K562 treated with DMSO at 1 percent for 48 hours (cell line): ENCODE results near the gene C10orf95. TPM values are rescaled to one million over a fixed set of nuclear protein-coding genes. Genes with fewer than 3 reads are reported as not detected.

Experiments used
- total RNA-seq: library from RNA; unstranded; fragments of 300-600 nt; gene quantifications from 2 replicates; pipeline ENCODE4 v1.2.3, GENCODE V29; 2022; ENCODE audit warnings: low replicate concordance; ENCODE audit errors: extremely low read depth

C10orf95 gene, protein sequence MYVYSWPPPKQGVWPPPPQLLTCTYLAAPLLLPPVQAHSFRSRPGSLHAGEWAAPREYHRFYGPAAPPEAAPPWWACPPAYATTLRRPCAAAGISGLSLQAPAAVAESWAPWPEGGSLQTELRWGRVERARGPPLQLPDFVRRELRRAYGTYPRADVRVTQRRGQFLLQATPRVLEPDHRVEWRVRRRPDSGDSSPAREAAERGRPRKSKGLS
- not detected in 2 replicates for total RNA-seq

DNA sequence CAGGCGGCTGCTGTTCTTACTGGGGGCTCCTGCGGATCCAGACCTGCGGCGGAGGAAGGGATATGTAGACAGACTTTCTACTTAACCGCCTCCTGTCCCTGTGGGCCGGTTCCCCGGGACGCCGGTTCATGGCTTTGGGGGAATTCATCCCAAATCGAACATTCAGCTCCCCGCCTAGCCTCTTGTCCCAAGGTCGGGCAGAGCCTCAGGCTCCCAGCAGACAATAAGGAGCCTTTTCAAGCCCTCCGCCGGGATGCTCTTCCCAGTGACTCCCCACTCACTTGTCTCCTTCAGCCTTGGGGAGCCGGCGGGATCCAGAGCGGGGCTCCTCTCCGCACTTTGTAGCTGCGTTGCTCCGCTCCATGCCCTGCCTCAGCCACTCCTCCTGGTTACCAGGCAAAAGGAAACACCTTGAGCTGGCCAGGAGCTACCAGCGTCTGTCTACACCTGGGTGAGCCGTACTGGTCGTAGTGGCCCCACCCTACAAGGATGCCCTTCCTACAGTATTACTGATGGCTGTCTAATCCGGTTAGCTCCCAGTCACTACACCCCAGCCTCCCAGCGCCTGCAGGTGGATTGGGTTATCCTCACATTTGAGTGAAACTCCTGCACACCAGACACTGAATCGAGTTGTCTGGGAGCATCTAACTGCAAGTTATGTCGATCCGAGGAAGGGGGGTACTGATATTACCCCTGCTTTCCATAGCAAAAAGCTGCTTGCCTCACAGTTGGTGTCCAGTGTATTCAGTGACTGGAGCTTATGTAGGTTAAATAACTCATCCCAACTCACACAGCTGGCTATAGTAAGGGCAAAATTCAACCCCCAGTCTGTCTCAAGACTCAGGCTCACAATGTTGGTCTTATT, at the start of gene C10orf95:
Gene C10orf95, minus strand, starts transcription at position 439 of the 865 bp plus-strand sequence. CDS start 450 bp downstream, outside the sequence.

DNA sequence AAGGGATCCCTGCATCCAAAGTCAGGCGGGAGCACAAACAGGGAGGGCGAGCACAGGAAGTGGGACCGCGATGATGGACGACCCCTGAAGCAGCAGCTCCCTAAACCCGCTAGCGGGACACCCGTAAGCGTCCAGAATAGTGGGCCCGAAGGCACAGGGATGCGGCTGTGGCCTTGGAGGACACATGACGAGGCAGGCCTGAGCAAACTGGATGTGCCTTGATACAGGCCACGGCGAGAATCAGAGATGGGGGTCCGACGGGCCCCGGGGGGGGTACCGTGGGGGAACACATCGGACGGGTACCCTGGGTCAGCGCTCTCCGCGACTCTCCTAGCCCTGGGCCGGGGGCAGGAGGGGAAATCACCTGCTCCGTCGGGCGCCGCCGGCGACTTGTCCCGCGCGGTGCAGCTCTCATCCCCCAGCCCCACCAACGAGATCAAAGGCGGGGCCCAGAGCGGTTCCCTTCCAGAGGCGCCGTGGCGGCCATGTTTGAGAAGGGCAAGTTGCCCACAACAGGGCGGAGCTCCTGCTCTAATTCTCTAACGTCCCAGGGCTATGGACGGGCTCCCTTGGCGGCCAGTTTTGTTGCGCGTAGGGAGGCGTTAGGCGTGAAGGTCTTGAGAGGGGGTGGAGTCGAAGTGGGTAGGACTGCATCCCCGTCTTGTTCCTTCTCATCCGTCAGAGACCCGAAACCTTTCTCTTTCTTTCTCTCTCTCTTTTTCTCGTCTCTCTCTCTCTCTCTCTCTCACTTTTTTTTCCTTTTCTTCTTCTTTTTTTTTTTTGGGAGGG, 19.0 kb downstream of the C10orf95 start, which contains the start of gene CUEDC2:
Gene CUEDC2, minus strand, starts transcription at position 413 of the 789 bp plus-strand sequence. CDS start 7,386 bp downstream, outside the sequence.

DNA sequence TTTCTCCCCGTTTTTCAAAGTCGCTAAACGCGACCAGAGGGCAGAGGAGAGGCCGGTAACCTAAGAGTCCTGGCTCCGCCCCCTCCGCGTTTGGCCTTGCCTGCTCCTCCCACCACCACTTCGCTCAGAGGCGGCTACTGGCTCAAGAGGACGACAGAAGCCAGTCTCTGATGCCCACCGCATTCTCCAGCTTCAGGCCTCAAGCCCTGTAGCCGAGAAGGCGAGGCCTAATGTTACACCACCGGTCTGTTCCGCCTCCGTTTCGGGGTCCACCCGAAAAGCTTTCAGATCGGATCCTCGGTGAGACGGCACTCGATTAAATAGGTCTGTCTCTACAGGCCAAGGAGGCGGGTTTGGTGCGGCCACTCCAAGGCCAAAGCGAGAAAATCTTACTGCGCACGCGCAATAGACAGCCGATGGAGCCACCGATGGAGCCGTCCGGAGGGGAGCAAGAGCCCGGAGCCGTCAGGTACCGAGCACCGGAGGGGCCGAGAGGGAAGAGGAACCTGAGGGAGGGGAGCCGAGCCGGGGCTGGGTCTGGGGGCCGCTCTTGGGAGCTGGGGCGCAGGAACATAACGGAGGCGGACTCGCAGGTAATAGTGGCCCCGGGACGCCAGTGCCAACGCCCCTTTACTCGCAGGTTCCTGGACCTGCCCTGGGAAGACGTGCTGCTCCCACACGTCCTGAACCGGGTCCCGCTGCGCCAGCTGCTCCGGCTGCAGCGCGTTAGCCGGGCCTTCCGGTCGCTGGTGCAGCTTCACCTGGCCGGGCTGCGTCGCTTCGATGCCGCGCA, 30.4 kb downstream of the C10orf95 start, which contains the start of gene FBXL15:
Gene FBXL15, plus strand, starts transcription at position 123 of the 793 bp plus-strand sequence. Its CDS starts 294 bp downstream, at position 417.

DNA sequence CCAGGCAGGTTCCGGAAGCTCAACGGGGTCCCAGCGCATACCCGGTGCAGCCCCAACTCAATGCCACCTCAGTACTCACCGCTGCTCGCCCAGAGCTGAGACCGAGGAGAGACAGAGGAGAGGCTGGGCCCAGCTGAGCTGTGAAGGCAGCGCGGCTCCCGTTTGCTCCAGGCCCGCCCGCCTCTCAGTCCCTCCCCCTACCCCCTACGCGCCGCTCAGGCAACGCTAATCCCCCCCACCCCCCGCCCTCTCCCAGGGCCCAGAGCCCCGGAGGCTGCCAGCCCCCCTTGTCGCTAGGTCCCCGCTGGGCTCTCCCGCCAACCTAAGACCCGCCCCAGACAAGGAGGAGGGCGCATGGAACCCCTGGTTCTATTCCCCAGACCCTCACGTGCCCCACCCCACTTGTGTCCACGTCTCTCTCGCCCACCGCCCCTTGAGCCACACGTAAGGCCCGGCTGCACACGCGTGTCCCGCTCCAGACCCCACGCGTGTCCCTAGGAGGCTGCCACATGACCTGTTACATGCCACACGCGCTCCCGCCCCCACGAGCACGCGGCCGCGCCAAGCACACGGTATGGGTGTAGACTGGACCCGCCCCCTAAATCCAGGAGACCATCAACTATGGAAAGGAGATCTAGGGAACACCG, 32.6 kb downstream of the C10orf95 start, which contains the start of gene PSD:
Gene PSD, minus strand, starts transcription at position 164 of the 647 bp plus-strand sequence. CDS start 1,747 bp downstream, outside the sequence.

Other genes with a start within 250 kb of the C10orf95 start
- not detected in 2 replicates for gene ELOVL3, start 225.2 kb downstream of the C10orf95 start, total RNA-seq
- not detected in 2 replicates for gene PITX3, start 210.0 kb downstream of the C10orf95 start, total RNA-seq
- 54.6 TPM in 1 of 2 replicates, not detected in the other for gene GBF1, start 206.0 kb downstream of the C10orf95 start, total RNA-seq
- gene NFKB2, start 55.8 kb downstream of the C10orf95 start, total RNA-seq, result not detected in 2 replicates
- not detected in 2 replicates for gene PSD, start 32.8 kb downstream of the C10orf95 start, total RNA-seq
- 276 TPM in 1 of 2 replicates, not detected in the other for gene FBXL15, start 30.7 kb downstream of the C10orf95 start, total RNA-seq
- not detected in 2 replicates for gene CUEDC2, start 19.0 kb downstream of the C10orf95 start, total RNA-seq
- gene ACTR1A, start 51.2 kb upstream of the C10orf95 start, total RNA-seq, result not detected in 2 replicates
- gene SUFU, start 52.4 kb upstream of the C10orf95 start, total RNA-seq, result not detected in 2 replicates
- not detected in 2 replicates for gene TRIM8, start 192.9 kb upstream of the C10orf95 start, total RNA-seq